Measurements from ENCODE around the gene OCA2.

GRCh38 chr15:28101983-28102441 lies 2.9 kb upstream of the OCA2 start:
- TF ChIP-seq CTCF (IDR thresholded peaks at IDR 0.05) (no peak), POLR2AphosphoS5 (IDR thresholded peaks at IDR 0.05; ENCODE audit: insufficient read depth in 1 of 2, low read depth in 1 of 2) (no peak)

All from vagina (tissue), 2 donors.